Psoas muscle (tissue), 8 donors: Measurements from ENCODE around the gene GTF3C1. TPM values are rescaled to one million over a fixed set of nuclear protein-coding genes. Genes with fewer than 3 reads are reported as not detected.

ENCODE experiments used
- ATAC-seq, 4 donors: fragments of 200-7000 bp; cut with Tn5 transposase; one replicate each; pipeline ENCODE4 v1.9.1; 2020; ENCODE audit warnings: moderate library complexity in 3 of 4, mild to moderate bottlenecking in 2 of 4
- DNase-seq, 2 donors: peaks; one replicate each; pipeline ENCODE4 v3.0.0-alpha.2; 2020
- H3K27ac ChIP-seq: fragments of 200-600 bp; one replicate; pipeline ENCODE4 v1.8.0; 2022
- H3K27me3 ChIP-seq, 3 donors: fragments of 200-600 bp in 1 of 3; one replicate each; pipeline versions ENCODE4 v1.6.1 to v1.8.0; 2013 to 2022; ENCODE audit warnings: low read length in 2 of 3, mild to moderate bottlenecking in 2 of 3, moderate library complexity in 1 of 3; ENCODE audit not compliant: insufficient read depth in 3 of 3
- H3K36me3 ChIP-seq, 2 donors: fragments of 200-600 bp in 1 of 2; one replicate each; pipeline versions ENCODE4 v1.6.1 to v1.8.0; 2013 to 2022; ENCODE audit warnings: low read depth in 1 of 2, mild to moderate bottlenecking in 1 of 2, moderate library complexity in 1 of 2; ENCODE audit not compliant: insufficient read depth in 1 of 2
- H3K4me1 ChIP-seq: fragments of 200-600 bp; one replicate; pipeline ENCODE4 v1.8.0; 2022
- H3K4me3 ChIP-seq: fragments of 200-600 bp; one replicate; pipeline ENCODE4 v1.8.0; 2022; ENCODE audit warnings: mild to moderate bottlenecking
- H3K9me3 ChIP-seq: fragments of 200-600 bp; one replicate; pipeline ENCODE4 v1.8.0; 2022
- CTCF ChIP-seq: fragments of 200-600 bp; IDR thresholded peaks from one replicate; pipeline ENCODE4 v1.8.0; 2022; ENCODE audit warnings: antibody characterized with exemption
- WGBS, 3 donors: extraction: QIAGEN DNeasy Blood & Tissue Kit; methylation state at CpG; one replicate each; pipeline versions ENCODE4 v1.1.6 to v1.1.7; 2013; 5-methylcytosine and 5-hydroxymethylcytosine counted together
- intact Hi-C, 2 donors: fragments of 100-400 bp; cut with DNase I; formaldehyde crosslinking; loops; one replicate each; pipeline versions ENCODE4 v1.11.0 to v1.14.2; 2022
- polyA plus RNA-seq, 3 donors: library from polyadenylated mRNA; stranded (reverse); fragments of 200-250 nt; gene quantifications; one replicate each; pipeline ENCODE4 v1.2.3, GENCODE V29; 2013
- total RNA-seq, 4 donors: library from RNA; stranded (reverse); fragmentation: NEBNext Ultra II Directional in 2 of 4; extraction: Animal tissue kit (Norgen Biotek cat#: 25700) in 2 of 4; gene quantifications; one replicate each; pipeline versions ENCODE4 v1.2.1 to v1.2.4, GENCODE V29; 2021 to 2023
- donor health status: healthy with polysubstance abuse.
- donor health status: DM: no; HTN: no; CAD: no; lungs with moderate emphysema.
- donor health status: Bipolar disorder and iron deficiency.
- donor health status: healthy.
- donor health status: DM: yes; HTN: yes; CAD: no.
- donor health status: DM: no; HTN: no; CAD: no.
- donor health status: DM: no; HTN: no; CAD: no.
- donor health status: DM: yes; HTN: yes; CAD: no.

Gene GTF3C1
- total and polyA plus RNA-seq, 7 donors = 35.2 to 95.5 (median 50.6) TPM

- Histone ChIP-seq H3K36me3 (peaks cover 2 to 89% of the 10 kb centered on the region in 2 donors), H3K9me3 (no peaks in the 10 kb centered on the region), H3K27me3 (no peaks in the 10 kb centered on the region), H3K27ac (peak overlapping the region; percentile 84), H3K4me1 (peaks cover 36% of the 10 kb centered on the region), H3K4me3 (no peak overlapping the region)
- WGBS, 3 donors = 47 to 74% (median 57%) methylated on average over 19 of the region's 19 CpGs
- intact Hi-C loops = loop anchor here in 1 of 2 donors (5.0 kb wide), 1 partner anchor 50 kb away; no protein-coding TSS in a partner anchor
- DNase-seq (peak in 1 of 2 donors; percentile 26), ATAC-seq (peak; percentile 54 to 58 (median 58))
- no peak for TF ChIP-seq CTCF
Measured at GRCh38 chr16:27531826-27532800, 17.6 kb downstream of the GTF3C1 start.

GRCh38 chr16:27531186-27531585, 18.5 kb downstream of the GTF3C1 start:
- TF ChIP-seq CTCF = no peak
- H3K9me3 ChIP-seq = no peaks in the 10 kb centered on the region
- peak overlapping the region; percentile 84 for H3K27ac ChIP-seq
- no peaks in the 10 kb centered on the region for H3K27me3 ChIP-seq
- peaks cover 36% of the 10 kb centered on the region for H3K4me1 ChIP-seq
- 46 to 71% (median 48%) methylated on average over 2 of the region's 2 CpGs for WGBS, 3 donors
- ATAC-seq = peak; percentile 9 to 50 (median 36)
- no peak overlapping the region for H3K4me3 ChIP-seq
- no peak for DNase-seq
- intact Hi-C loops = loop anchor here in 1 of 2 donors (5.0 kb wide), 1 partner anchor 49 kb away; no protein-coding TSS in a partner anchor
- H3K36me3 ChIP-seq = peaks cover 3 to 89% of the 10 kb centered on the region in 2 donors

- Histone ChIP-seq H3K27me3 (no peaks in the 10 kb centered on the region), H3K36me3 (peaks cover 5 to 85% of the 10 kb centered on the region in 2 donors), H3K4me1 (peaks cover 36% of the 10 kb centered on the region)
Measured at GRCh38 chr16:27529962-27530361, 19.8 kb downstream of the GTF3C1 start.

GRCh38 chr16:27528294-27528693, 21.4 kb downstream of the GTF3C1 start:
- peaks cover 36% of the 10 kb centered on the region for H3K4me1 ChIP-seq

More at GRCh38 chr16:27529962-27530361, 19.8 kb downstream of the GTF3C1 start:
- 67 to 88% (median 70%) methylated on average over 6 of the region's 6 CpGs for WGBS, 3 donors
- H3K27ac ChIP-seq = peak overlapping the region; percentile 84
- intact Hi-C loops = loop anchor here in 1 of 2 donors (5.0 kb wide), 1 partner anchor 48 kb away; no protein-coding TSS in a partner anchor
- TF ChIP-seq CTCF = no peak
- ATAC-seq (peak in 2 of 4 donors; percentile 7 to 19), DNase-seq (no peak)
- no peaks in the 10 kb centered on the region for H3K9me3 ChIP-seq
- H3K4me3 ChIP-seq = no peak overlapping the region

More at GRCh38 chr16:27528294-27528693, 21.4 kb downstream of the GTF3C1 start:
- no peak for DNase-seq
- Histone ChIP-seq H3K36me3 (peaks cover 5 to 83% of the 10 kb centered on the region in 2 donors), H3K4me3 (no peak overlapping the region), H3K27ac (peak overlapping the region; percentile 84), H3K9me3 (no peaks in the 10 kb centered on the region), H3K27me3 (no peaks in the 10 kb centered on the region)
- no peak for TF ChIP-seq CTCF
- intact Hi-C loops = no loop called here
- WGBS, 3 donors = 82 to 99% (median 91%) methylated on average over 4 of the region's 4 CpGs
- ATAC-seq = no peak
